CD4-positive, alpha-beta memory T cell (primary cell): ENCODE measurements around the gene GAP43. TPM values are rescaled to one million over a fixed set of nuclear protein-coding genes. Genes with fewer than 3 reads are reported as not detected.

Experiments used
- CTCF ChIA-PET: fragments of 350-600 bp; sonication (Branson Sonifier 250); formaldehyde crosslinking; loops from one replicate; lab custom pipeline; 2021; ENCODE audit warnings: inconsistent platforms; ENCODE audit not compliant: partially characterized antibody; lab: Charles Lee
- POLR2A ChIA-PET: fragments of 350-600 bp; sonication (Branson Sonifier 250); formaldehyde crosslinking; loops from one replicate; lab custom pipeline; 2021; ENCODE audit not compliant: partially characterized antibody; lab: Charles Lee
- DNase-seq, 5 donors: peaks; one replicate each; pipeline versions ENCODE4 v3.0.0 to v3.0.0-alpha.2; 2020 to 2022; ENCODE audit warnings: mixed read lengths in 1 of 5
- H3K27ac ChIP-seq: one replicate; pipeline ENCODE4 v1.7.0; 2013; ENCODE audit warnings: low read depth, low read length
- H3K27me3 ChIP-seq: 2 replicates; pipeline ENCODE4 v1.7.0; 2013; ENCODE audit warnings: mild to moderate bottlenecking, low read length, moderate library complexity; ENCODE audit not compliant: insufficient read depth
- H3K36me3 ChIP-seq: 2 replicates; pipeline ENCODE4 v1.7.0; 2013; ENCODE audit warnings: mild to moderate bottlenecking, low read length, moderate library complexity; ENCODE audit not compliant: insufficient read depth
- H3K4me1 ChIP-seq: 2 replicates; pipeline ENCODE4 v1.7.0; 2013; ENCODE audit warnings: mild to moderate bottlenecking, low read length, moderate library complexity; ENCODE audit not compliant: insufficient read depth
- H3K4me3 ChIP-seq, 2 donors: one replicate each; pipeline ENCODE4 v1.7.0; 2013; ENCODE audit warnings: low read length in 2 of 2, mild to moderate bottlenecking in 1 of 2
- H3K9me3 ChIP-seq, 2 donors: one replicate each; pipeline ENCODE4 v1.7.0; 2013; ENCODE audit warnings: low read length in 2 of 2, control low read depth in 1 of 2; ENCODE audit not compliant: control insufficient read depth in 1 of 2
- H3K27ac Mint-ChIP-seq, 7 donors: one replicate each; pipeline ENCODE4 v1.8.0; 2020 to 2021; ENCODE audit warnings: mixed read lengths in 7 of 7, mild to moderate bottlenecking in 6 of 7, inconsistent platforms in 3 of 7, moderate library complexity in 3 of 7
- H3K27me3 Mint-ChIP-seq, 2 donors: one replicate each; pipeline ENCODE4 v1.8.0; 2020 to 2021; ENCODE audit warnings: mixed read lengths in 2 of 2
- H3K36me3 Mint-ChIP-seq, 2 donors: one replicate each; pipeline ENCODE4 v1.8.0; 2020 to 2021; ENCODE audit warnings: mixed read lengths in 2 of 2, inconsistent platforms in 1 of 2, mild to moderate bottlenecking in 1 of 2
- H3K4me1 Mint-ChIP-seq, 4 donors: one replicate each; pipeline ENCODE4 v1.8.0; 2020 to 2021; ENCODE audit warnings: mixed read lengths in 4 of 4, mild to moderate bottlenecking in 1 of 4
- H3K4me3 Mint-ChIP-seq, 8 donors: one replicate each; pipeline ENCODE4 v1.8.0; 2020 to 2021; ENCODE audit warnings: mixed read lengths in 8 of 8, mild to moderate bottlenecking in 7 of 8, moderate library complexity in 6 of 8, inconsistent platforms in 3 of 8
- H3K9me3 Mint-ChIP-seq, 8 donors: one replicate each; pipeline ENCODE4 v1.8.0; 2020 to 2021; ENCODE audit warnings: mixed read lengths in 8 of 8, mild to moderate bottlenecking in 5 of 8, inconsistent platforms in 3 of 8, moderate library complexity in 1 of 8
- intact Hi-C: fragments of 100-400 bp; cut with micrococcal nuclease; formaldehyde crosslinking; loops from one replicate; pipeline ENCODE4 v1.15.1; 2023
- polyA plus RNA-seq, 2 donors: library from polyadenylated mRNA; unstranded; fragments of 300-500 nt; fragmentation: Illumina TruSeq; gene quantifications; one replicate each; pipeline ENCODE4 v1.2.3, GENCODE V29; 2021
- total RNA-seq, 2 experiments: library from RNA; stranded (reverse); gene quantifications; one replicate each; pipeline ENCODE4 v1.2.3, GENCODE V29; 2021

The GAP43 gene
- total and polyA plus RNA-seq, 4 experiments from 2014 or later: not detected

- Mint-ChIP-seq H3K27ac (no peak overlapping the region), H3K36me3 (no peaks in the 10 kb centered on the region), H3K4me3 (no peak overlapping the region), H3K4me1 (no peaks in the 10 kb centered on the region), H3K9me3 (peaks cover 0 to under 1% (median 0%) of the 10 kb centered on the region in 8 donors), H3K27me3 (peaks cover 0 to 5% of the 10 kb centered on the region in 2 donors)
- Histone ChIP-seq H3K4me1 (no peaks in the 10 kb centered on the region), H3K4me3 (no peak overlapping the region), H3K27me3 (no peaks in the 10 kb centered on the region), H3K36me3 (no peaks in the 10 kb centered on the region), H3K9me3 (no peaks in the 10 kb centered on the region), H3K27ac (no peak overlapping the region)
- CTCF ChIA-PET: no interaction called here
- POLR2A ChIA-PET: no interaction called here
- intact Hi-C loops: no loop called here
- DNase-seq: no peak
Measured at GRCh38 chr3:115588201-115589115, 34.9 kb upstream of the GAP43 start.

- no peaks in the 10 kb centered on the region for H3K36me3 ChIP-seq
- H3K4me1 ChIP-seq: no peaks in the 10 kb centered on the region
- intact Hi-C loops: no loop called here
- Mint-ChIP-seq H3K4me3 (no peak overlapping the region), H3K27ac (no peak overlapping the region), H3K27me3 (peaks cover 0 to 5% of the 10 kb centered on the region in 2 donors), H3K36me3 (no peaks in the 10 kb centered on the region), H3K9me3 (peaks cover 0 to 17% (median 5%) of the 10 kb centered on the region in 8 donors), H3K4me1 (no peaks in the 10 kb centered on the region)
- no peak overlapping the region for H3K27ac ChIP-seq
- H3K9me3 ChIP-seq: no peaks in the 10 kb centered on the region
- H3K27me3 ChIP-seq: no peaks in the 10 kb centered on the region
- ChIA-PET CTCF (no interaction called here), POLR2A (no interaction called here)
- H3K4me3 ChIP-seq: no peak overlapping the region
- no peak for DNase-seq
Measured at GRCh38 chr3:115590873-115591272, 32.4 kb upstream of the GAP43 start.

GRCh38 chr3:115595611-115596275 lies 27.6 kb upstream of the GAP43 start:
- Histone ChIP-seq H3K9me3 (no peaks in the 10 kb centered on the region), H3K4me1 (no peaks in the 10 kb centered on the region), H3K4me3 (no peak overlapping the region), H3K36me3 (no peaks in the 10 kb centered on the region), H3K27me3 (no peaks in the 10 kb centered on the region), H3K27ac (no peak overlapping the region)
- H3K27me3 Mint-ChIP-seq: peaks cover 0 to 1% of the 10 kb centered on the region in 2 donors
- POLR2A ChIA-PET: no interaction called here
- H3K4me3 Mint-ChIP-seq: no peak overlapping the region
- intact Hi-C loops: no loop called here
- H3K27ac Mint-ChIP-seq: no peak overlapping the region
- H3K9me3 Mint-ChIP-seq: peaks cover 0 to 17% (median 7%) of the 10 kb centered on the region in 8 donors
- CTCF ChIA-PET: no interaction called here
- no peaks in the 10 kb centered on the region for H3K4me1 Mint-ChIP-seq
- no peaks in the 10 kb centered on the region for H3K36me3 Mint-ChIP-seq
- DNase-seq: no peak

- POLR2A ChIA-PET: no interaction called here
- H3K27me3 Mint-ChIP-seq: peaks cover 1% of the 10 kb centered on the region in 2 donors
- Histone ChIP-seq H3K27me3 (no peaks in the 10 kb centered on the region), H3K36me3 (no peaks in the 10 kb centered on the region), H3K27ac (no peak overlapping the region), H3K4me3 (no peak overlapping the region), H3K9me3 (no peaks in the 10 kb centered on the region), H3K4me1 (no peaks in the 10 kb centered on the region)
- intact Hi-C loops: no loop called here
- H3K27ac Mint-ChIP-seq: no peak overlapping the region
- no peaks in the 10 kb centered on the region for H3K36me3 Mint-ChIP-seq
- H3K4me3 Mint-ChIP-seq: no peak overlapping the region
- CTCF ChIA-PET: no interaction called here
- no peaks in the 10 kb centered on the region for H3K4me1 Mint-ChIP-seq
- DNase-seq: no peak
- peaks cover 0 to 17% (median 7%) of the 10 kb centered on the region in 8 donors for H3K9me3 Mint-ChIP-seq
Measured at GRCh38 chr3:115598216-115598615, 25.1 kb upstream of the GAP43 start.

- Mint-ChIP-seq H3K9me3 (no peaks in the 10 kb centered on the region), H3K27me3 (peaks cover 1% of the 10 kb centered on the region in 2 donors), H3K4me1 (no peaks in the 10 kb centered on the region), H3K27ac (no peak overlapping the region), H3K36me3 (no peaks in the 10 kb centered on the region), H3K4me3 (no peak overlapping the region)
- POLR2A ChIA-PET: no interaction called here
- no peak for DNase-seq
- no peaks in the 10 kb centered on the region for H3K36me3 ChIP-seq
- intact Hi-C loops: no loop called here
- H3K27me3 ChIP-seq: no peaks in the 10 kb centered on the region
- H3K9me3 ChIP-seq: no peaks in the 10 kb centered on the region
- CTCF ChIA-PET: no interaction called here
- H3K27ac ChIP-seq: no peak overlapping the region
- H3K4me3 ChIP-seq: no peak overlapping the region
- no peaks in the 10 kb centered on the region for H3K4me1 ChIP-seq
Measured at GRCh38 chr3:115602194-115602593, 21.1 kb upstream of the GAP43 start.

GRCh38 chr3:115611630-115612029 lies 11.7 kb upstream of the GAP43 start:
- ChIA-PET POLR2A (no interaction called here), CTCF (no interaction called here)
- no peaks in the 10 kb centered on the region for H3K4me1 Mint-ChIP-seq
- H3K27me3 Mint-ChIP-seq: peaks cover 9 to 16% of the 10 kb centered on the region in 2 donors
- H3K9me3 ChIP-seq: no peaks in the 10 kb centered on the region
- no peak overlapping the region for H3K27ac ChIP-seq
- H3K4me3 Mint-ChIP-seq: no peak overlapping the region
- intact Hi-C loops: no loop called here
- peaks cover 0 to 2% (median 0%) of the 10 kb centered on the region in 8 donors for H3K9me3 Mint-ChIP-seq
- no peaks in the 10 kb centered on the region for H3K4me1 ChIP-seq
- H3K4me3 ChIP-seq: no peak overlapping the region
- no peaks in the 10 kb centered on the region for H3K27me3 ChIP-seq
- DNase-seq: no peak
- no peaks in the 10 kb centered on the region for H3K36me3 Mint-ChIP-seq
- no peaks in the 10 kb centered on the region for H3K36me3 ChIP-seq
- H3K27ac Mint-ChIP-seq: no peak overlapping the region

GRCh38 chr3:115615001-115615814 lies 8.1 kb upstream of the GAP43 start:
- Mint-ChIP-seq H3K4me1 (no peaks in the 10 kb centered on the region), H3K27me3 (peaks cover 5 to 9% of the 10 kb centered on the region in 2 donors), H3K4me3 (no peak overlapping the region), H3K27ac (no peak overlapping the region), H3K9me3 (peaks cover 0 to 2% (median 0%) of the 10 kb centered on the region in 8 donors), H3K36me3 (no peaks in the 10 kb centered on the region)
- Histone ChIP-seq H3K36me3 (no peaks in the 10 kb centered on the region), H3K4me1 (no peaks in the 10 kb centered on the region), H3K27ac (no peak overlapping the region), H3K9me3 (no peaks in the 10 kb centered on the region), H3K4me3 (no peak overlapping the region), H3K27me3 (no peaks in the 10 kb centered on the region)
- DNase-seq: no peak
- intact Hi-C loops: no loop called here
- ChIA-PET CTCF (interaction anchor here (1.7 kb wide), 1 partner anchor 24 kb away, joined by 6 read pairs; no protein-coding TSS in a partner anchor), POLR2A (no interaction called here)
